H9 (cell line): ENCODE results near the gene OSGIN1. TPM values are rescaled to one million over a fixed set of nuclear protein-coding genes. Genes with fewer than 3 reads are reported as not detected.

ENCODE experiments used
- DNase-seq: peaks from one replicate; pipeline ENCODE4 v3.0.0-alpha.2; 2017
- H2AFZ ChIP-seq: one replicate; pipeline ENCODE4 v1.6.1; 2013; ENCODE audit warnings: mild to moderate bottlenecking, low read length, control low read depth, moderate library complexity
- H2AK5ac ChIP-seq: 2 replicates; pipeline ENCODE4 v1.6.1; 2013; ENCODE audit warnings: low read length, control low read depth, mixed read lengths; ENCODE audit not compliant: insufficient read length
- H2BK120ac ChIP-seq: one replicate; pipeline ENCODE4 v1.6.1; 2013; ENCODE audit warnings: low read depth, mild to moderate bottlenecking, low read length, control low read depth, inconsistent platforms; ENCODE audit not compliant: poor library complexity, severe bottlenecking
- H2BK12ac ChIP-seq: 2 replicates; pipeline ENCODE4 v1.6.1; 2013; ENCODE audit warnings: low read length, control low read depth, mixed read lengths, low read depth; ENCODE audit not compliant: insufficient read length
- H2BK15ac ChIP-seq: 2 replicates; pipeline ENCODE4 v1.6.1; 2013; ENCODE audit warnings: low read depth, low read length, control low read depth
- H2BK20ac ChIP-seq: one replicate; pipeline ENCODE4 v1.6.1; 2013; ENCODE audit warnings: low read depth, mild to moderate bottlenecking, low read length, control low read depth, inconsistent platforms; ENCODE audit not compliant: poor library complexity, severe bottlenecking
- H2BK5ac ChIP-seq: 2 replicates; pipeline ENCODE4 v1.6.1; 2013; ENCODE audit warnings: low read length, control low read depth, mixed read lengths; ENCODE audit not compliant: insufficient read length
- H3K14ac ChIP-seq: 2 replicates; pipeline ENCODE4 v1.6.1; 2013; ENCODE audit warnings: low read length, control low read depth; ENCODE audit not compliant: insufficient read depth
- H3K18ac ChIP-seq: 2 replicates; pipeline ENCODE4 v1.6.1; 2013; ENCODE audit warnings: low read depth, mild to moderate bottlenecking, mixed read lengths, low read length, control low read depth; ENCODE audit not compliant: insufficient read length
- H3K23ac ChIP-seq: 2 replicates; pipeline ENCODE4 v1.6.1; 2013; ENCODE audit warnings: low read length, control low read depth, mixed read lengths, low read depth; ENCODE audit not compliant: insufficient read length
- H3K23me2 ChIP-seq: 2 replicates; pipeline ENCODE4 v1.6.1; 2013; ENCODE audit warnings: low read depth, mild to moderate bottlenecking, mixed read lengths, low read length, control low read depth; ENCODE audit not compliant: insufficient read length, poor library complexity, severe bottlenecking
- H3K27ac ChIP-seq: 2 replicates; pipeline ENCODE4 v1.5.1; 2013; ENCODE audit warnings: low read length, control low read depth, mixed read lengths, low read depth; ENCODE audit not compliant: insufficient read length
- H3K27me3 ChIP-seq: 2 replicates; pipeline ENCODE4 v1.6.1; 2013; ENCODE audit warnings: low read length, control low read depth, inconsistent platforms; ENCODE audit not compliant: insufficient read depth
- H3K4ac ChIP-seq: 2 replicates; pipeline ENCODE4 v1.6.1; 2013; ENCODE audit warnings: low read depth, mild to moderate bottlenecking, control low read depth, inconsistent platforms, low read length, moderate library complexity
- H3K4me1 ChIP-seq: 2 replicates; pipeline ENCODE4 v1.6.1; 2013; ENCODE audit warnings: low read length, control low read depth, inconsistent platforms; ENCODE audit not compliant: insufficient read depth
- H3K4me2 ChIP-seq: 2 replicates; pipeline ENCODE4 v1.6.1; 2013; ENCODE audit warnings: low read length, control low read depth, mixed read lengths; ENCODE audit not compliant: insufficient read length, insufficient read depth
- H3K56ac ChIP-seq: 2 replicates; pipeline ENCODE4 v1.6.1; 2013; ENCODE audit warnings: low read depth, mild to moderate bottlenecking, mixed read lengths, low read length, control low read depth; ENCODE audit not compliant: insufficient read length
- H3K79me1 ChIP-seq: 2 replicates; pipeline ENCODE4 v1.6.1; 2013; ENCODE audit warnings: low read depth, mild to moderate bottlenecking, moderate library complexity, low read length, control low read depth, inconsistent platforms; ENCODE audit not compliant: insufficient read depth, poor library complexity, severe bottlenecking
- H3K79me2 ChIP-seq: 2 replicates; pipeline ENCODE4 v1.6.1; 2013; ENCODE audit warnings: low read length, control low read depth, inconsistent platforms; ENCODE audit not compliant: insufficient read depth
- H3K9ac ChIP-seq: 2 replicates; pipeline ENCODE4 v1.6.1; 2013; ENCODE audit warnings: low read length, control low read depth, mixed read lengths; ENCODE audit not compliant: insufficient read length; ENCODE audit errors: extremely low read depth
- H3K9me3 ChIP-seq: one replicate; pipeline ENCODE4 v1.6.1; 2013; ENCODE audit warnings: low read depth, low read length, inconsistent platforms; ENCODE audit not compliant: control insufficient read depth
- H3T11ph ChIP-seq: one replicate; pipeline ENCODE4 v1.6.1; 2013; ENCODE audit warnings: mild to moderate bottlenecking, low read length, control low read depth, inconsistent platforms
- H4K20me1 ChIP-seq: one replicate; pipeline ENCODE4 v1.6.1; 2013; ENCODE audit not compliant: control insufficient read depth, insufficient read length, insufficient read depth
- H4K5ac ChIP-seq: 2 replicates; pipeline ENCODE4 v1.6.1; 2013; ENCODE audit warnings: low read depth, mild to moderate bottlenecking, mixed read lengths, low read length, control low read depth; ENCODE audit not compliant: insufficient read length
- H4K8ac ChIP-seq: replicated peaks from 2 replicates; pipeline ENCODE4 v1.6.1; 2013; ENCODE audit warnings: low read length, control low read depth, mixed read lengths, low read depth; ENCODE audit not compliant: insufficient read length
- H4K91ac ChIP-seq: 2 replicates; pipeline ENCODE4 v1.6.1; 2013; ENCODE audit warnings: low read depth, mild to moderate bottlenecking, moderate library complexity, mixed read lengths, low read length, control low read depth; ENCODE audit not compliant: insufficient read length
- H3K27ac Mint-ChIP-seq, 3 experiments: 2 replicates in 2 of 3; 3 replicates in 1 of 3; pipeline ENCODE4 v1.8.0; 2020 to 2021; ENCODE audit warnings: mixed read lengths in 3 of 3, mild to moderate bottlenecking in 1 of 3, moderate library complexity in 1 of 3
- H3K27me3 Mint-ChIP-seq: 2 replicates; pipeline ENCODE4 v1.8.0; 2021; ENCODE audit warnings: low read depth, mild to moderate bottlenecking, moderate library complexity, mixed read lengths
- H3K36me3 Mint-ChIP-seq, 3 experiments: 2 replicates in 2 of 3; 3 replicates in 1 of 3; pipeline ENCODE4 v1.8.0; 2020 to 2021; ENCODE audit warnings: low read depth in 3 of 3, mixed read lengths in 3 of 3; ENCODE audit not compliant: insufficient read depth in 1 of 3
- H3K4me1 Mint-ChIP-seq, 2 experiments: 2 replicates each; pipeline ENCODE4 v1.8.0; 2020; ENCODE audit warnings: mixed read lengths in 2 of 2
- H3K4me3 Mint-ChIP-seq, 2 experiments: 2 replicates in 1 of 2; 3 replicates in 1 of 2; pipeline ENCODE4 v1.8.0; 2020 to 2021; ENCODE audit warnings: mild to moderate bottlenecking in 2 of 2, mixed read lengths in 2 of 2, moderate library complexity in 1 of 2
- H3K9me3 Mint-ChIP-seq, 2 experiments: 2 replicates in 1 of 2; 3 replicates in 1 of 2; pipeline ENCODE4 v1.8.0; 2020; ENCODE audit warnings: mild to moderate bottlenecking in 2 of 2, mixed read lengths in 2 of 2, moderate library complexity in 1 of 2
- WGBS: extraction: QIAGEN DNeasy Blood & Tissue Kit; methylation state at CpG from one replicate; pipeline ENCODE4 v1.1.7; 2013; ENCODE audit warnings: missing lambda C conversion rate, low lambda C conversion rate, mixed read lengths; ENCODE audit not compliant: insufficient read length; ENCODE audit errors: extremely low coverage; 5-methylcytosine and 5-hydroxymethylcytosine counted together
- total RNA-seq: library from RNA; stranded (reverse); gene quantifications from 2 replicates; pipeline ENCODE4 v1.2.1, GENCODE V29; 2021
- TF ChIP-seq, protein P1 (sequence below): fragments of 200-600 bp; sonication (generic); conservative IDR thresholded peaks from 3 replicates; pipeline ENCODE4 v1.8.0; 2021; ENCODE audit warnings: antibody characterized with exemption, mild to moderate bottlenecking

Gene OSGIN1
- total RNA-seq, 1 experiment from 2014 or later = 0.63 TPM

DNA sequence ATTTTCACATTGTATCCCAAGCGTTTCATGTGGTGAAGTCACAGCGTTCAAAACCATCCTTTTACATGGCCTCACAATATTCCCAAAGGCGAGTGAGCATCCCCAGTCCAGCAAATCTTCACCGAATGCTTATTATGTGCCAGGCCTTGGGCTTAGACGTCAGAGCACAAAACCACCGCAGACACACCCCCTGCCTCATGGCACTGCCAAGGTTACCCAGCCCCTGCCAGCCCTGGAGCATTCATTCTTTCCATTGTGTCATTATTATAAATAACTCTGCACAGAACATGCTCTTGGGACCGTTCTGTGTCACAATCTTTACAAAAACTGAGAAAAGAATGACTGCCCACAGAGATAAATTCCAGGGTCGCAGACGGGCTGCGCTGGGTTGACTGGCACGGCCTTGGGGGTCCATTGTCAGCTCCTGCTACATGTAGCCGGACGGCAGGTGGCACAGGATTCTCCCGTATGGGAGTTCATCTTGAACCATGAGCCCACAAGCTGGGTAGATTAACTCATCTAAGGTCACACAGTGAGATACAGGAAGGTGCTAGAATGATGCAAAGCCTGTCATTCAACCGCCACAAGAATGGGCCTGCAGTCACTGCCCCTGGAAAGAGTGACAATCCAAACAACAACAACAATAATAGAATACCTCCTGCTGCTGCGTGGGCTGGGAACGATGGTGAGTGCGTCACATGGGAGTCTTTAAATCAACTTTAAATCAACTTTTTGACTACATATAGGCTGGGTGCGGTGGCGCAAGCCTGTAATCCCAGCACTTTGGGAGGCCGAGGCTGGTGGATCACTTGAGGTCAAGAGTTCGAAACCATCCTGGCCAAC lies 10.5 kb downstream of the OSGIN1 start:
- Mint-ChIP-seq H3K36me3 (peaks cover 0 to 2% (median 0%) of the 10 kb centered on the region in 3 experiments; a peak in 1 of 7 replicates), H3K27me3 (no peaks in the 10 kb centered on the region), H3K4me1 (peaks cover 3 to 8% of the 10 kb centered on the region in 2 experiments; a peak in 2 of 4 replicates), H3K27ac (no peak overlapping the region), H3K9me3 (no peaks in the 10 kb centered on the region; a peak in 1 of 5 replicates), H3K4me3 (no peak overlapping the region)
- no peak overlapping the region for H2BK20ac ChIP-seq
- DNase-seq = no peak
- no peaks in the 10 kb centered on the region for H3K79me1 ChIP-seq
- no CpG with 5 or more reads among the region's 22 CpGs for whole genome bisulfite sequencing
- H4K20me1 ChIP-seq = peaks cover 3% of the 10 kb centered on the region
- H3K27ac ChIP-seq = no peak overlapping the region
- no peak overlapping the region for H3K23ac ChIP-seq
- H3K4ac ChIP-seq = no peak overlapping the region
- no peak overlapping the region for H3K56ac ChIP-seq
- H3K14ac ChIP-seq = no peak overlapping the region
- no peaks in the 10 kb centered on the region for H3K9me3 ChIP-seq
- no peak overlapping the region for H3K4me2 ChIP-seq
- H3K18ac ChIP-seq = no peak overlapping the region
- no peak overlapping the region for H2BK12ac ChIP-seq
- no peak overlapping the region for H3K9ac ChIP-seq
- no peak overlapping the region for H3T11ph ChIP-seq
- TF ChIP-seq, protein P1, sequence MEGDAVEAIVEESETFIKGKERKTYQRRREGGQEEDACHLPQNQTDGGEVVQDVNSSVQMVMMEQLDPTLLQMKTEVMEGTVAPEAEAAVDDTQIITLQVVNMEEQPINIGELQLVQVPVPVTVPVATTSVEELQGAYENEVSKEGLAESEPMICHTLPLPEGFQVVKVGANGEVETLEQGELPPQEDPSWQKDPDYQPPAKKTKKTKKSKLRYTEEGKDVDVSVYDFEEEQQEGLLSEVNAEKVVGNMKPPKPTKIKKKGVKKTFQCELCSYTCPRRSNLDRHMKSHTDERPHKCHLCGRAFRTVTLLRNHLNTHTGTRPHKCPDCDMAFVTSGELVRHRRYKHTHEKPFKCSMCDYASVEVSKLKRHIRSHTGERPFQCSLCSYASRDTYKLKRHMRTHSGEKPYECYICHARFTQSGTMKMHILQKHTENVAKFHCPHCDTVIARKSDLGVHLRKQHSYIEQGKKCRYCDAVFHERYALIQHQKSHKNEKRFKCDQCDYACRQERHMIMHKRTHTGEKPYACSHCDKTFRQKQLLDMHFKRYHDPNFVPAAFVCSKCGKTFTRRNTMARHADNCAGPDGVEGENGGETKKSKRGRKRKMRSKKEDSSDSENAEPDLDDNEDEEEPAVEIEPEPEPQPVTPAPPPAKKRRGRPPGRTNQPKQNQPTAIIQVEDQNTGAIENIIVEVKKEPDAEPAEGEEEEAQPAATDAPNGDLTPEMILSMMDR = no peak
- H4K91ac ChIP-seq = no peak overlapping the region
- H3K23me2 ChIP-seq = no peaks in the 10 kb centered on the region
- H3K27me3 ChIP-seq = no peaks in the 10 kb centered on the region
- H2AFZ ChIP-seq = no peak overlapping the region
- H4K5ac ChIP-seq = no peak overlapping the region
- H2BK5ac ChIP-seq = no peak overlapping the region
- H2AK5ac ChIP-seq = no peak overlapping the region
- no peak overlapping the region for H2BK120ac ChIP-seq
- no peaks in the 10 kb centered on the region for H3K79me2 ChIP-seq
- no peak overlapping the region for H2BK15ac ChIP-seq
- no peaks in the 10 kb centered on the region for H3K4me1 ChIP-seq
- H4K8ac ChIP-seq = no peak overlapping the region
